ENCODE measurements around the gene ANKFY1.

DNA sequence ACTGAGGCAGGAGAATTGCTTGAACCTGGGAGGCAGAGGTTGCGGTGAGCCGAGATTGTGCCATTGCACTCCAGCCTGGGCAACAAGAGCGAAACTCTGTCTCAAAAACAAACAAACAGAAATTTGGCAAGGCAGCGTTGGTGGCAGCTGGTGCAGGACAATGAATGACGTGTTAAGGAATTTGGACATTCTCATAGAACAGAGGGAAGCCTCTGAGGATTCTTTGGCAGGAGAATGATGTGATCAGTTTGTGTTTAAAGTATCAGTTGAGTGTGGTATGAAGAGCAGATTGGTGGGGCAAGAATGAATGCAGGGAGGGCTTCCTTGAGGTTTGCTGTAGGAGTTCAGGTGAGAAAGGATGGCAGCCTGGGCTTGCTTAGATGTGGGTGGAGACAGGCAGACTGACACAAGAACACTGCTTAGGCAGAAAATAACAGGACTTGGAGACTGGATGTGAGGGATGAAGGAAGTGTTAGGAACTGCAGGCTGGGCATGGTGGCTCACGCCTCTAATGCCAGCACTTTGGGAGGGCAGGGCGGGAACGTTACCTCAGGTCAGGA is 115.9 kb downstream of the ANKFY1 start:
- TF ChIP-seq, protein P1, sequence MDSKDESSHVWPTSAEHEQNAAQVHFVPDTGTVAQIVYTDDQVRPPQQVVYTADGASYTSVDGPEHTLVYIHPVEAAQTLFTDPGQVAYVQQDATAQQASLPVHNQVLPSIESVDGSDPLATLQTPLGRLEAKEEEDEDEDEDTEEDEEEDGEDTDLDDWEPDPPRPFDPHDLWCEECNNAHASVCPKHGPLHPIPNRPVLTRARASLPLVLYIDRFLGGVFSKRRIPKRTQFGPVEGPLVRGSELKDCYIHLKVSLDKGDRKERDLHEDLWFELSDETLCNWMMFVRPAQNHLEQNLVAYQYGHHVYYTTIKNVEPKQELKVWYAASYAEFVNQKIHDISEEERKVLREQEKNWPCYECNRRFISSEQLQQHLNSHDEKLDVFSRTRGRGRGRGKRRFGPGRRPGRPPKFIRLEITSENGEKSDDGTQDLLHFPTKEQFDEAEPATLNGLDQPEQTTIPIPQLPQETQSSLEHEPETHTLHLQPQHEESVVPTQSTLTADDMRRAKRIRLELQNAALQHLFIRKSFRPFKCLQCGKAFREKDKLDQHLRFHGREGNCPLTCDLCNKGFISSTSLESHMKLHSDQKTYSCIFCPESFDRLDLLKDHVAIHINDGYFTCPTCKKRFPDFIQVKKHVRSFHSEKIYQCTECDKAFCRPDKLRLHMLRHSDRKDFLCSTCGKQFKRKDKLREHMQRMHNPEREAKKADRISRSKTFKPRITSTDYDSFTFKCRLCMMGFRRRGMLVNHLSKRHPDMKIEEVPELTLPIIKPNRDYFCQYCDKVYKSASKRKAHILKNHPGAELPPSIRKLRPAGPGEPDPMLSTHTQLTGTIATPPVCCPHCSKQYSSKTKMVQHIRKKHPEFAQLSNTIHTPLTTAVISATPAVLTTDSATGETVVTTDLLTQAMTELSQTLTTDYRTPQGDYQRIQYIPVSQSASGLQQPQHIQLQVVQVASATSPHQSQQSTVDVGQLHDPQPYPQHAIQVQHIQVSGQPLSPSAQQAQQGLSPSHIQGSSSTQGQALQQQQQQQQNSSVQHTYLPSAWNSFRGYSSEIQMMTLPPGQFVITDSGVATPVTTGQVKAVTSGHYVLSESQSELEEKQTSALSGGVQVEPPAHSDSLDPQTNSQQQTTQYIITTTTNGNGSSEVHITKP (tag by site-specific recombination; IDR thresholded peaks at IDR 0.05), result no peak
- TF ChIP-seq, protein P2, sequence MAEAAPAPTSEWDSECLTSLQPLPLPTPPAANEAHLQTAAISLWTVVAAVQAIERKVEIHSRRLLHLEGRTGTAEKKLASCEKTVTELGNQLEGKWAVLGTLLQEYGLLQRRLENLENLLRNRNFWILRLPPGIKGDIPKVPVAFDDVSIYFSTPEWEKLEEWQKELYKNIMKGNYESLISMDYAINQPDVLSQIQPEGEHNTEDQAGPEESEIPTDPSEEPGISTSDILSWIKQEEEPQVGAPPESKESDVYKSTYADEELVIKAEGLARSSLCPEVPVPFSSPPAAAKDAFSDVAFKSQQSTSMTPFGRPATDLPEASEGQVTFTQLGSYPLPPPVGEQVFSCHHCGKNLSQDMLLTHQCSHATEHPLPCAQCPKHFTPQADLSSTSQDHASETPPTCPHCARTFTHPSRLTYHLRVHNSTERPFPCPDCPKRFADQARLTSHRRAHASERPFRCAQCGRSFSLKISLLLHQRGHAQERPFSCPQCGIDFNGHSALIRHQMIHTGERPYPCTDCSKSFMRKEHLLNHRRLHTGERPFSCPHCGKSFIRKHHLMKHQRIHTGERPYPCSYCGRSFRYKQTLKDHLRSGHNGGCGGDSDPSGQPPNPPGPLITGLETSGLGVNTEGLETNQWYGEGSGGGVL (tag by site-specific recombination; IDR thresholded peaks at IDR 0.05), result no peak
- TF ChIP-seq PBX3 (CRISPR knock-in tag; IDR thresholded peaks at IDR 0.05) (no peak), ZFP3 (tag by site-specific recombination; IDR thresholded peaks at IDR 0.05; ENCODE audit: low read depth) (no peak), CTCF (tag by site-specific recombination; IDR thresholded peaks at IDR 0.05) (no peak), ZNF274 (IDR thresholded peaks at IDR 0.05; ENCODE audit: low read length) (no peak), ZNF274 (tag by site-specific recombination; IDR thresholded peaks at IDR 0.05; ENCODE audit: borderline replicate concordance) (no peak), ZBTB48 (tag by site-specific recombination; IDR thresholded peaks at IDR 0.05) (no peak), SCRT1 (tag by site-specific recombination; IDR thresholded peaks at IDR 0.05; ENCODE audit: borderline replicate concordance) (no peak), ZNF785 (tag by site-specific recombination; IDR thresholded peaks at IDR 0.05) (no peak), ZNF571 (tag by site-specific recombination; IDR thresholded peaks at IDR 0.05) (no peak), PRDM1 (tag by site-specific recombination; IDR thresholded peaks at IDR 0.05) (no peak)
- TF ChIP-seq, protein P3, sequence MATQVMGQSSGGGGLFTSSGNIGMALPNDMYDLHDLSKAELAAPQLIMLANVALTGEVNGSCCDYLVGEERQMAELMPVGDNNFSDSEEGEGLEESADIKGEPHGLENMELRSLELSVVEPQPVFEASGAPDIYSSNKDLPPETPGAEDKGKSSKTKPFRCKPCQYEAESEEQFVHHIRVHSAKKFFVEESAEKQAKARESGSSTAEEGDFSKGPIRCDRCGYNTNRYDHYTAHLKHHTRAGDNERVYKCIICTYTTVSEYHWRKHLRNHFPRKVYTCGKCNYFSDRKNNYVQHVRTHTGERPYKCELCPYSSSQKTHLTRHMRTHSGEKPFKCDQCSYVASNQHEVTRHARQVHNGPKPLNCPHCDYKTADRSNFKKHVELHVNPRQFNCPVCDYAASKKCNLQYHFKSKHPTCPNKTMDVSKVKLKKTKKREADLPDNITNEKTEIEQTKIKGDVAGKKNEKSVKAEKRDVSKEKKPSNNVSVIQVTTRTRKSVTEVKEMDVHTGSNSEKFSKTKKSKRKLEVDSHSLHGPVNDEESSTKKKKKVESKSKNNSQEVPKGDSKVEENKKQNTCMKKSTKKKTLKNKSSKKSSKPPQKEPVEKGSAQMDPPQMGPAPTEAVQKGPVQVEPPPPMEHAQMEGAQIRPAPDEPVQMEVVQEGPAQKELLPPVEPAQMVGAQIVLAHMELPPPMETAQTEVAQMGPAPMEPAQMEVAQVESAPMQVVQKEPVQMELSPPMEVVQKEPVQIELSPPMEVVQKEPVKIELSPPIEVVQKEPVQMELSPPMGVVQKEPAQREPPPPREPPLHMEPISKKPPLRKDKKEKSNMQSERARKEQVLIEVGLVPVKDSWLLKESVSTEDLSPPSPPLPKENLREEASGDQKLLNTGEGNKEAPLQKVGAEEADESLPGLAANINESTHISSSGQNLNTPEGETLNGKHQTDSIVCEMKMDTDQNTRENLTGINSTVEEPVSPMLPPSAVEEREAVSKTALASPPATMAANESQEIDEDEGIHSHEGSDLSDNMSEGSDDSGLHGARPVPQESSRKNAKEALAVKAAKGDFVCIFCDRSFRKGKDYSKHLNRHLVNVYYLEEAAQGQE (tag by site-specific recombination; IDR thresholded peaks at IDR 0.05), result no peak
- TF ChIP-seq, protein P4, sequence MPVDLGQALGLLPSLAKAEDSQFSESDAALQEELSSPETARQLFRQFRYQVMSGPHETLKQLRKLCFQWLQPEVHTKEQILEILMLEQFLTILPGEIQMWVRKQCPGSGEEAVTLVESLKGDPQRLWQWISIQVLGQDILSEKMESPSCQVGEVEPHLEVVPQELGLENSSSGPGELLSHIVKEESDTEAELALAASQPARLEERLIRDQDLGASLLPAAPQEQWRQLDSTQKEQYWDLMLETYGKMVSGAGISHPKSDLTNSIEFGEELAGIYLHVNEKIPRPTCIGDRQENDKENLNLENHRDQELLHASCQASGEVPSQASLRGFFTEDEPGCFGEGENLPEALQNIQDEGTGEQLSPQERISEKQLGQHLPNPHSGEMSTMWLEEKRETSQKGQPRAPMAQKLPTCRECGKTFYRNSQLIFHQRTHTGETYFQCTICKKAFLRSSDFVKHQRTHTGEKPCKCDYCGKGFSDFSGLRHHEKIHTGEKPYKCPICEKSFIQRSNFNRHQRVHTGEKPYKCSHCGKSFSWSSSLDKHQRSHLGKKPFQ (tag by site-specific recombination; IDR thresholded peaks at IDR 0.05), result no peak
- TF ChIP-seq, protein P5, sequence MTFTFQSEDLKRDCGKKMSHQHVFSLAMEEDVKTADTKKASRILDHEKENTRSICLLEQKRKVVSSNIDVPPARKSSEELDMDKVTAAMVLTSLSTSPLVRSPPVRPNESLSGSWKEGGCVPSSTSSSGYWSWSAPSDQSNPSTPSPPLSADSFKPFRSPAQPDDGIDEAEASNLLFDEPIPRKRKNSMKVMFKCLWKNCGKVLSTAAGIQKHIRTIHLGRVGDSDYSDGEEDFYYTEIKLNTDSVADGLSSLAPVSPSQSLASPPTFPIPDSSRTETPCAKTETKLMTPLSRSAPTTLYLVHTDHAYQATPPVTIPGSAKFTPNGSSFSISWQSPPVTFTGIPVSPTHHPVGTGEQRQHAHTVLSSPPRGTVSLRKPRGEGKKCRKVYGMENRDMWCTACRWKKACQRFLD (tag by site-specific recombination; IDR thresholded peaks at IDR 0.05), result no peak

Measured in HEK293 (cell line).